ENCODE data around the gene VPS39.

GRCh38 chr15:42145546-42146455 is 62.3 kb downstream of the VPS39 start:
- TF ChIP-seq, protein P1, sequence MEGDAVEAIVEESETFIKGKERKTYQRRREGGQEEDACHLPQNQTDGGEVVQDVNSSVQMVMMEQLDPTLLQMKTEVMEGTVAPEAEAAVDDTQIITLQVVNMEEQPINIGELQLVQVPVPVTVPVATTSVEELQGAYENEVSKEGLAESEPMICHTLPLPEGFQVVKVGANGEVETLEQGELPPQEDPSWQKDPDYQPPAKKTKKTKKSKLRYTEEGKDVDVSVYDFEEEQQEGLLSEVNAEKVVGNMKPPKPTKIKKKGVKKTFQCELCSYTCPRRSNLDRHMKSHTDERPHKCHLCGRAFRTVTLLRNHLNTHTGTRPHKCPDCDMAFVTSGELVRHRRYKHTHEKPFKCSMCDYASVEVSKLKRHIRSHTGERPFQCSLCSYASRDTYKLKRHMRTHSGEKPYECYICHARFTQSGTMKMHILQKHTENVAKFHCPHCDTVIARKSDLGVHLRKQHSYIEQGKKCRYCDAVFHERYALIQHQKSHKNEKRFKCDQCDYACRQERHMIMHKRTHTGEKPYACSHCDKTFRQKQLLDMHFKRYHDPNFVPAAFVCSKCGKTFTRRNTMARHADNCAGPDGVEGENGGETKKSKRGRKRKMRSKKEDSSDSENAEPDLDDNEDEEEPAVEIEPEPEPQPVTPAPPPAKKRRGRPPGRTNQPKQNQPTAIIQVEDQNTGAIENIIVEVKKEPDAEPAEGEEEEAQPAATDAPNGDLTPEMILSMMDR (IDR thresholded peaks at IDR 0.05) = no peak
- no peak for TF ChIP-seq ZFX (IDR thresholded peaks at IDR 0.05; ENCODE audit: borderline replicate concordance)
